GM12891 (cell line): ENCODE results near the gene DNM2.

Experiments
- DNase-seq: peaks from one replicate; pipeline ENCODE4 v3.0.0; 2011; ENCODE audit warnings: low spot score; ENCODE audit not compliant: insufficient read length
- FAIRE-seq: peaks from 2 replicates; lab custom pipeline; 2011; peaks lifted over from hg19 to GRCh38; lab: Jason Lieb, UNC
- PAX5 ChIP-seq: IDR thresholded peaks from 2 replicates; pipeline ENCODE4 v1.6.1; 2011; ENCODE audit warnings: low read length, moderate library complexity, mild to moderate bottlenecking; ENCODE audit not compliant: insufficient read depth, severe bottlenecking
- POLR2A ChIP-seq: IDR thresholded peaks from 2 replicates; pipeline ENCODE4 v1.6.1; 2011; ENCODE audit warnings: low read depth, low read length, control low read depth
- POLR2AphosphoS5 ChIP-seq: IDR thresholded peaks from 2 replicates; pipeline ENCODE4 v1.6.1; 2011; ENCODE audit warnings: low read depth, low read length, control low read depth
- POU2F2 ChIP-seq: IDR thresholded peaks from 2 replicates; pipeline ENCODE4 v1.6.1; 2011; ENCODE audit warnings: low read depth, mild to moderate bottlenecking, control low read depth, low read length, moderate library complexity
- SPI1 ChIP-seq: IDR thresholded peaks from 2 replicates; pipeline ENCODE4 v1.6.1; 2011; ENCODE audit warnings: low read depth, low read length, control low read depth
- TAF1 ChIP-seq: IDR thresholded peaks from 2 replicates; pipeline ENCODE4 v1.6.1; 2011; ENCODE audit warnings: low read depth, low read length, control low read depth

DNM2 gene

DNA sequence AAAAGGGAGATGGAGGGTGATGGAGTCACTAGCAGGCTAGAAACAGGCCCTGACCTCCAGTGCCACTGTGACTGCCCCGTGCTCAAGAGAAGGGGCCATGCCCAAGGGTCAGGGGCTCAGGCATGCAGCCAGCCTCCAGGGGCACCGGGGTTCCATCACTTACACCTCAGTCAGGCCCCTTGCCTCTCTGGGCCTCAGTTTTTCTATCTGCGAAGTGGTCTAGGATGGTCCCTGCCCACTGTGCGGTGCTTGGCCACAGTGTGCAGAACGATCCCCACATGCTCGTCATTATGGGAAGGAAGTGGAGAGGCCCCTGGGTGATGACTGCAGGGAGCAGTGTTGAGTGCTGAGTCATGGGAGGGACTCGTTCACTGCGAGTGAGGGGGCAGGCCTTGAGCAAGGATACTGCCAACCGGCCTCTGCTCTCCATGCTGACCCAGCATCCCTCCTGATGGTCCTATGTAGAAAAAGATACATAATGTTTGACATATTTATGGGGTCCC lies 95.1 kb downstream of the DNM2 start:
- DNase-seq: no peak
- FAIRE-seq: peak; percentile 13

GRCh38 chr19:10815007-10815536 lies 97.2 kb downstream of the DNM2 start:
- DNase-seq: no peak
- TF ChIP-seq POU2F2 (no peak), PAX5 (no peak), POLR2A (no peak), SPI1 (no peak), POLR2AphosphoS5 (no peak), TAF1 (no peak)
- no peak for FAIRE-seq

More for the DNA sequence above, 95.1 kb downstream of the DNM2 start:
- no peak for TF ChIP-seq SPI1
- no peak for TF ChIP-seq TAF1
- TF ChIP-seq PAX5: no peak
- no peak for TF ChIP-seq POLR2AphosphoS5
- TF ChIP-seq POLR2A: no peak
- no peak for TF ChIP-seq POU2F2

GRCh38 chr19:10815969-10816644 lies 98.2 kb downstream of the DNM2 start:
- no peak for TF ChIP-seq TAF1
- TF ChIP-seq POU2F2: no peak
- no peak for TF ChIP-seq POLR2AphosphoS5
- no peak for TF ChIP-seq SPI1
- no peak for TF ChIP-seq POLR2A
- TF ChIP-seq PAX5: no peak
- DNase-seq: no peak
- FAIRE-seq: no peak

GRCh38 chr19:10816691-10817090 lies 98.8 kb downstream of the DNM2 start:
- DNase-seq (no peak), FAIRE-seq (no peak)
- TF ChIP-seq POLR2A (no peak), TAF1 (no peak), PAX5 (no peak), POLR2AphosphoS5 (no peak), POU2F2 (no peak), SPI1 (no peak)

DNA sequence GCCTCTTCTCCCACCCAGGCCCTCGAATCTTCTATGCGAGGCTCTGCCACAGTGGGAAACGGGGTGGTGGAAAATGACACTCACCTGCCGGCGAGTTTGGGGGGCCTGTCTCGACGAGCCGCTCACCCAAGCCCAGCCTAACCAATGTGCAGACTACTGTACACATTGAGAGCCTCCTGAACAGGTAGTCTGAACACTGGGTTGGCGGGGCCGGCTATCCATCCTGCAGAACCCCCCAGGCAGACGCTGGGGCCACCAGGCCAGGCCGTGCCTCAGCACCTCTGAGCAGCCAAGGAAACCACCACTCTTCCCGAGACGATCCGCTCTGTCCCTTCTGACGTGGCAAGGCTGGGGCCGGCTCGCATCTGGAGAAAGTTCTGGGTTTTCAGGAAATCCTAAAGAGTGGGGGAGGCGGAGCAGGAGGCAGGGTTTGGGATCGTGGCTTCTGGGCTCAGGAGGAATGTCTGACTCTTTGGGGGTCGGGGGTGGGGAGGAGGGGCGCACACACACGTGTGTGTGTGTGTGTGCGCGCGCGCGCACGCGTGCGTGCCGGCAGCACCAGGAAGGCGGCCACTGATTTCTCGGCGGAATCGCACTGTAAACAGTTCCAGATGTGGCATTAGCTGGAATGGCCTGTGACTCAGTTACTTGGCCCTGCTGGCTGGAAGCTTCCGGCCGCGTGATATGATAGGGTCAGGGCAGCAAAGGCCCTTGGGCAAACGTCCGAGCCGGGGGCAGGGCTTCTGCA lies 99.6 kb downstream of the DNM2 start:
- no peak for DNase-seq

GRCh38 chr19:10818301-10819123 lies 100.6 kb downstream of the DNM2 start:
- no peak for TF ChIP-seq POLR2A
- no peak for TF ChIP-seq POU2F2
- no peak for TF ChIP-seq SPI1
- no peak for DNase-seq
- FAIRE-seq: no peak

More for the DNA sequence above, 99.6 kb downstream of the DNM2 start:
- TF ChIP-seq POLR2A: no peak
- TF ChIP-seq PAX5: no peak
- no peak for TF ChIP-seq POLR2AphosphoS5
- no peak for TF ChIP-seq POU2F2
- no peak for TF ChIP-seq SPI1
- TF ChIP-seq TAF1: no peak
- no peak for FAIRE-seq

DNA sequence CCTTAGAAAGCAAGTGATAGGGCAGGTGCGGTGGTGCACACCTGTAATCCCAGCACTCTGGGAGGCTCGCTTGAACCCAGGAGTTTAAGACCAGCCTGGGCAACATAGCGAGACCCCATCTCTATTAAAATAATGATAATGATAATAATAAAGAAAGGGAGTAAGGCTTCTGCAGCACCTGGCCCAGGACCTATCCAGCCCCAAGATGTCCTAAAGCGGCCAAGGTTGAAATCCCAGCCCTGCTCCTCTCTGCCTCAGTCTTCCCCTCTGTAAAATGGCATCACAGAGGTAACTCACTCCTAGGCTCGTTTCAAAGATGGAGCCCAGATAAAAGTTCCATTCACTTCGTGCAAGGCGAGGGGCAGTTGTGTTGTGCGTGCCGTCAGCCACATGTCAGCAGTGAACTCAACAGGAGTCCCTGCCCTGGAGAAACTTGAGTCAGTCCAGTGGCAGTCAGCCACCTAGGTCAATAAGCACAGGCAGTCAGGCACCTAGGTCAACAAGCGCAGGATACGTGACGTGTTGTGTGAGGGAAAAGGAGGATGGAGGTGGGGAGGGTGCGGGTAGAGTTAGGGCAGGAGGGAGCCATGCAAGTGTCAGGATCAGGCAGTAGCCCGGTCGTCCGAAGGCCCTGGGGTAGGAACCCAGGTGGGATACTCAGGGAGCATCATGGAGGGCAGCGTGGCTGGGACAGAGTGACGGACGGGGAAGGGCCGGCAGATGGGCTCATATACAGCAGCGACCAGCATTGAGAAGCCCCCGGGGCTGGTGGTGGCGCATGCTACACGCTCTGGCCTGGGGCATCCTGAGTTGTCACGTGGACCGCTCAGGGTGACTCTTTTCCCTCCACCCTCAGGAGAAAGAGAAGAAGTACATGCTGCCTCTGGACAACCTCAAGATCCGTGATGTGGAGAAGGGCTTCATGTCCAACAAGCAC lies 101.5 kb downstream of the DNM2 start:
- TF ChIP-seq POLR2AphosphoS5 (no peak), TAF1 (no peak), POU2F2 (no peak), POLR2A (no peak), SPI1 (no peak), PAX5 (no peak)
- FAIRE-seq: no peak
- DNase-seq: no peak

GRCh38 chr19:10820173-10820572 lies 102.3 kb downstream of the DNM2 start:
- TF ChIP-seq TAF1: no peak
- TF ChIP-seq POLR2AphosphoS5: no peak
- no peak for TF ChIP-seq SPI1
- TF ChIP-seq PAX5: no peak
- no peak for TF ChIP-seq POLR2A
- no peak for TF ChIP-seq POU2F2
- no peak for FAIRE-seq
- DNase-seq: no peak
